Activated CD8-positive, alpha-beta memory T cell treated with anti-CD3 and anti-CD28 coated beads for 36 hours (primary cell): ENCODE results near the gene CXCR5. TPM values are rescaled to one million over a fixed set of nuclear protein-coding genes. Genes with fewer than 3 reads are reported as not detected.

Experiments used
- CTCF ChIA-PET: fragments of 350-600 bp; sonication (Branson Sonifier 250); formaldehyde crosslinking; loops from one replicate; lab custom pipeline; 2021; ENCODE audit warnings: antibody characterized with exemption; lab: Charles Lee
- POLR2A ChIA-PET: fragments of 350-600 bp; sonication (Branson Sonifier 250); formaldehyde crosslinking; loops from one replicate; lab custom pipeline; 2021; ENCODE audit warnings: antibody characterized with exemption; lab: Charles Lee
- total RNA-seq, 2 experiments: library from RNA; stranded (reverse); gene quantifications; one replicate each; pipeline ENCODE4 v1.2.3, GENCODE V29; 2021

CXCR5 gene
- total RNA-seq, 2 experiments from 2014 or later, result 2.3 TPM

GRCh38 chr11:118892964-118893363 lies 9.3 kb downstream of the CXCR5 start:
- POLR2A ChIA-PET, result no interaction called here
- CTCF ChIA-PET, result interaction anchor here (0.8 to 1.6 kb wide), 6 partner anchors 15 to 247 kb away, joined by 3 to 4 read pairs (median 3); no protein-coding TSS in a partner anchor

DNA sequence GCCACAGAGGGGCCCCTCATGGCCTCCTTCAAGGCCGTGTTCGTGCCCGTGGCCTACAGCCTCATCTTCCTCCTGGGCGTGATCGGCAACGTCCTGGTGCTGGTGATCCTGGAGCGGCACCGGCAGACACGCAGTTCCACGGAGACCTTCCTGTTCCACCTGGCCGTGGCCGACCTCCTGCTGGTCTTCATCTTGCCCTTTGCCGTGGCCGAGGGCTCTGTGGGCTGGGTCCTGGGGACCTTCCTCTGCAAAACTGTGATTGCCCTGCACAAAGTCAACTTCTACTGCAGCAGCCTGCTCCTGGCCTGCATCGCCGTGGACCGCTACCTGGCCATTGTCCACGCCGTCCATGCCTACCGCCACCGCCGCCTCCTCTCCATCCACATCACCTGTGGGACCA lies 10.0 kb downstream of the CXCR5 start:
- ChIA-PET CTCF (interaction anchor here (0.8 to 1.1 kb wide), 2 partner anchors 15 to 36 kb away, joined by 3 to 4 read pairs; no protein-coding TSS in a partner anchor), POLR2A (no interaction called here)

DNA sequence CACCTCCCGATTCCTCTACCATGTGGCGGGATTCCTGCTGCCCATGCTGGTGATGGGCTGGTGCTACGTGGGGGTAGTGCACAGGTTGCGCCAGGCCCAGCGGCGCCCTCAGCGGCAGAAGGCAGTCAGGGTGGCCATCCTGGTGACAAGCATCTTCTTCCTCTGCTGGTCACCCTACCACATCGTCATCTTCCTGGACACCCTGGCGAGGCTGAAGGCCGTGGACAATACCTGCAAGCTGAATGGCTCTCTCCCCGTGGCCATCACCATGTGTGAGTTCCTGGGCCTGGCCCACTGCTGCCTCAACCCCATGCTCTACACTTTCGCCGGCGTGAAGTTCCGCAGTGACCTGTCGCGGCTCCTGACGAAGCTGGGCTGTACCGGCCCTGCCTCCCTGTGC lies 10.5 kb downstream of the CXCR5 start:
- CTCF ChIA-PET, result interaction anchor here (0.9 to 2.2 kb wide), 5 partner anchors 10 to 105 kb away, joined by 3 to 8 read pairs (median 7); partner anchors contain the start of gene CXCR5
- POLR2A ChIA-PET, result interaction anchor here (1.2 to 1.6 kb wide), 2 partner anchors 10 to 102 kb away, joined by 3 to 5 read pairs; partner anchors contain the start of gene CXCR5

GRCh38 chr11:118895093-118896039 lies 11.7 kb downstream of the CXCR5 start:
- CTCF ChIA-PET, result interaction anchor here (0.9 to 2.2 kb wide), 11 partner anchors 8 to 106 kb away, joined by 3 to 8 read pairs (median 5); partner anchors contain the start of genes CXCR5 and DDX6
- POLR2A ChIA-PET, result interaction anchor here (0.6 to 1.6 kb wide), 7 partner anchors 12 to 190 kb away, joined by 3 to 6 read pairs (median 4); partner anchors contain the start of genes CXCR5 and HMBS

- ChIA-PET POLR2A (interaction anchor here (0.7 kb wide), 1 partner anchor 20 kb away, joined by 3 read pairs; no protein-coding TSS in a partner anchor), CTCF (interaction anchor here (2.0 to 2.2 kb wide), 2 partner anchors 10 to 107 kb away, joined by 7 to 8 read pairs; no protein-coding TSS in a partner anchor)
Observed at GRCh38 chr11:118896472-118896913, 12.8 kb downstream of the CXCR5 start.

- ChIA-PET CTCF (no interaction called here), POLR2A (no interaction called here)
Observed at GRCh38 chr11:118896921-118897591, 13.4 kb downstream of the CXCR5 start.

DNA sequence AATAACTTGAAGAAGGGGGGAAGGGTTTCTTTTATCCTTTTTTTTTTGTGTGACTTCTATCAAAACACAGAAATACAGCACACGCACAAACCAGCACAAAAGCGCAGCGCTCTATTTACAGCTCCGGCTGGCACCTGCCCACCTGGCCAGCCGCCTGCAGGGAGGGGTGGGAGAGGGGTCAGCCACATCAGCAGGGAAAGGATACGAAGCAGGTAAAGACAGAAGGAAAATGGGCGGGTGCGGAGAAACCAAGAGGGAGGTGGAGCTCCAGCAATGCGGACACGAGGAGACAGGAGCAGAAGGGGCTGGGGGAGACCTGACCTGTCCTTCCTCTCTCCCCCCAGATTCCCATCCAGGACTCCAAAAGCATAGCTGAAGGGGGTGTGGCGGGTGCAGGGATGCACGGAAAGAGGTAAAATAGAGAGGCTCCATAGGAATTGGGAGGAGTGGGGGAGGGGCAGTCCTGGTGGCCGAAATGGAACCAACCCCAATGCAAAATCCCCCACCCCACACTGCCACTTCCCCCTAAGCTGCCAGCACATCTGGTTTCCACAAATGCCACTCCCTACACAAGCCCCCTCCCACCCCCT lies 14.1 kb downstream of the CXCR5 start:
- ChIA-PET CTCF (no interaction called here), POLR2A (no interaction called here)

DNA sequence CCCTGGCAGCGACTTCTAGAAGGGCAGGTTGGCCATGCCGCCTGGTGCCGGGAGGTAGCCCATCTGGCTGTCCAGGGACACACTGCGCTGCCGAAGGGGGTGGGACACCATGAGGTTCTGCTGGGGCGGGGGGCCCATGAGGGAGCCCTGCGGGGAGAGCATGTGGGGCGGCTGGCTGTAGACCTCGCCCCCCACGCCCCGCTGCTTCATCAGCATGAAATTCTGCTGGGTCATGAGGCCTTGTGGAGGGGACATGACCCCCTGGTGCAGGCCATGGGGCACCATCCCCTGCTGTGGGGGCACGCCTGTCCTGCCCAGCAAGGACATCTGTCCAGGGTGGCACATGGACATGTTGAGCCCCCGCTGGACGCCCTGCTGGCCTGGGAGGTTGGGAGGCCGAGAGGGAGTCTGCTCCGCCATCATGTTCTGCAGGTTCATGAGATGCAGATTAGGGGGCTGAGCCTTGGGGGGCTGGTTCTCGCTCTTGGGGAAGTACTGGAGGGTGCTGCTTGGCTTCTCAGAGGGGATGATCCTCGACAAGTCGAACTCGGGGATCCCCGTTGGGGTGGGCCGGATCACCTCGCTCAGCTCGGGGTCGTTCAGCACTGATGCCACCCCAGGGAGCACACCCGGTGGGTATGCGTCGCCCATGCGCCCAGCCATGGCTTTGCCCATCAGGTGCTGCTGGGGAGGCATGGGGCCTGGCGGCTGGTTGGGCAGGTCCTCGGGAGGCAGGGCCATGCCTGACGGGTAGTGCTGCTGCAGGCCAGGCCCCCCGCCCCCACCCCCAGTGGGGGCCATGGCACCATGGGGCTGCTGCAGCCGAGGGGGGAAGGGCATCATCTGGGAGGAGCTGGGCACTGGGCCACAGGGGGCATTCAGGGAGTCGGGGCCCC lies 15.0 kb downstream of the CXCR5 start:
- POLR2A ChIA-PET, result no interaction called here
- CTCF ChIA-PET, result interaction anchor here (0.9 kb wide), 1 partner anchor 209 kb away, joined by 3 read pairs; no protein-coding TSS in a partner anchor

GRCh38 chr11:118899296-118899688 lies 15.6 kb downstream of the CXCR5 start:
- CTCF ChIA-PET, result interaction anchor here (0.9 kb wide), 1 partner anchor 210 kb away, joined by 3 read pairs; no protein-coding TSS in a partner anchor
- POLR2A ChIA-PET, result no interaction called here

- ChIA-PET CTCF (interaction anchor here (0.9 kb wide), 1 partner anchor 210 kb away, joined by 3 read pairs; no protein-coding TSS in a partner anchor), POLR2A (no interaction called here)
Observed at GRCh38 chr11:118899706-118900360, 16.1 kb downstream of the CXCR5 start.

DNA sequence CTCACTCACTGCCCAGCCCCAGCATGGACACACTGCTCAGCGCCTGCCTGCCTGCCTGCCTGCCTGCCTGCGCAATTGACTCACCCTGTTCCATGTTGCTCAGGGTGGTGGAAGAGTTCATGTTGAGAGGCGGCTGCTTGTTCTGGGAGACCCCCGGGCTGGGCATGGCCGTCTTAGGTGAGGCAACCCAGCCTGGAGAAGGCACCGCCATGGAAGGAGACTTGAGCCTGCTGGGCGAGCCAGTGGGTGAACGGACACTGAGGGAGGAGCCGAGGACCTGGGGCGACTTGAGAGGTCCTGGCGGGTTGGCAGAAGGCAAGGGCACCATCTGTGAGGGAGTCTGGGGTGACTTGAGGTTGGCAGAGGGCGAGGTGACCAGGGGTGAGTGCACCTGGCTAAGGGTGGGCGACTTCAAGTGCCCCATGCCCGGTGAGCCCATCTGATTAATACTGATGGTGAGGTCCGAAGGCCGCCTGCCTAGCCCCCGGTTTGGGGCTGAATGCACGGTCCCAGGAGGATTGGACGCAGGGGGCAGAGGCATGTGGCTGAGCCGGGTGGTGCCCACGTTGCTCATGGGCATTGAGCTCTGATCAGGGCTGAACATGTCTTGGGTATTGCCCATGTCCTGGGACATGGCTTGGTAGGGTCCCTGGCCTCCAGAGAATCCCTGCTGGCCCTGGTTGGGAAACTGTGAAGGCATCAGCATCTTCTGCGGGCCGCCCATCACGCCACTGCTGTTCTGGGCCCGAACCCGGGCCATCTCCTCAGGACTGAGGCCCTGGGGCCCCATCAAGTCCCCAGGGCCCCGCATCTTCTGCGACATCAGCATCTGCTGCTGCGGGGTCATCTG lies 17.1 kb downstream of the CXCR5 start:
- POLR2A ChIA-PET, result no interaction called here
- CTCF ChIA-PET, result no interaction called here

- POLR2A ChIA-PET, result interaction anchor here (0.6 kb wide), 1 partner anchor 41 kb away, joined by 4 read pairs; no protein-coding TSS in a partner anchor
- CTCF ChIA-PET, result no interaction called here
Observed at GRCh38 chr11:118901494-118902335, 18.0 kb downstream of the CXCR5 start.

DNA sequence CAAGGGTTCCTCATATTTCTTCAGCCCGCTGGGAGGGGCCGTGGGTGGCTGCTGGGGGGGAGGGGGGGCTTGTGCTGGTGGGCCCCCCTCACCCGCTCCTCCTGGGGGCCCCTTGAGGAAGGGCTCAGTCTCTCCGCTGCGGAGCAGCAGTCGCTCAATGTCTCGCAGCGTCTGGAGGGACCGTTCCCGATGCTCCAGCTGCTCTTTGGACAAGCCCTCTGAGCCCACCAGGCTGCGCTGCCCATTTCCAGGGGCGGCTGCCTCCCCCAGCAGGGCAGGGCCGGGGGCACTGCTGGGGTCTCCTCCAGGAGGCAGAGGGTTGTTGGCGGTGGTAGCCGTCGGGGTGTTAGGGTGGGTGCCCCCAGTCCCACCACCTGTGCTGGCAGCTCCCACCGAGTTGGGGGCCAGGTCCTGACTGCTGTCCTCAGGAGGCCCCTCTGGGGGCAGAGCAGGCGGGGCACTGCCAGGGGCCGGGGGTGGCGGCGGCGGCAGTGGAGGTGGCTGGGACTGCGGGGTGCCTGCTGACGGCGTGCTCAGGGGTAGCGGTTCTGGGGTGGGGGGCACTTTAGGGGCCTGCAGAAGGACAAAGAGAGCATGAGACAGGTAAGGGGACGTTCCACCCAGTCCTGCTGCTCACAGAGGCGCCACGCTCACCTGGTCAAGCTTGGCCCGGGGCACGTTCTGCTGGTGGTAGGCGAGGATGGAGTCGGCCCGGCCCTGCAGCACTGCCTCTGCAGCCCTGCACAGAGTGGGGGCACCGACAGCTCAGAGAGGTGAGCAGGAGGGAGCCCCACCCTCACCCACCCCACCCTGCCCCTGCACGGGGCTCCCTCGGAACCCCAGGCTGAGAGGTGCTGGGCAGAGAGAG lies 18.9 kb downstream of the CXCR5 start:
- POLR2A ChIA-PET, result interaction anchor here (0.6 to 0.9 kb wide), 2 partner anchors 23 to 41 kb away, joined by 3 to 4 read pairs; partner anchors contain the start of gene BCL9L

GRCh38 chr11:118903204-118904015 lies 19.7 kb downstream of the CXCR5 start:
- CTCF ChIA-PET, result interaction anchor here (0.8 to 0.9 kb wide), 2 partner anchors 9 to 214 kb away, joined by 3 read pairs; no protein-coding TSS in a partner anchor
- POLR2A ChIA-PET, result interaction anchor here (0.9 kb wide), 1 partner anchor 22 kb away, joined by 3 read pairs; the partner anchor contains the start of gene BCL9L

More for the DNA sequence above, 18.9 kb downstream of the CXCR5 start:
- CTCF ChIA-PET, result no interaction called here
